HepG2 (cell line): ENCODE data around the gene VPS25. TPM values are rescaled to one million over a fixed set of nuclear protein-coding genes. Genes with fewer than 3 reads are reported as not detected.
A peak's percentile ranks its signal among the peaks of the same experiment; 100 is the strongest.

Source experiments
- KAT2B ChIP-seq: fragments of 150-350 bp; IDR thresholded peaks from 2 replicates; pipeline ENCODE4 v1.6.1; 2014; ENCODE audit warnings: low read depth, low read length, borderline replicate concordance
- KIAA2018 ChIP-seq: sonication (generic); formaldehyde crosslinking; IDR thresholded peaks from 2 replicates; pipeline ENCODE4 v1.5.0; 2020; ENCODE audit warnings: mild to moderate bottlenecking, missing genetic modification reagents, borderline replicate concordance
- NR2C2 ChIP-seq: sonication (generic); formaldehyde crosslinking; IDR thresholded peaks from 2 replicates; pipeline ENCODE4 v1.4.0; 2020; ENCODE audit warnings: missing genetic modification reagents, mild to moderate bottlenecking, moderate library complexity, borderline replicate concordance
- POLR2A ChIP-seq, 2 experiments: IDR thresholded peaks; 2 replicates each; pipeline ENCODE4 v1.6.1; 2011; ENCODE audit warnings: low read depth in 2 of 2, low read length in 2 of 2, mild to moderate bottlenecking in 1 of 2, moderate library complexity in 1 of 2; ENCODE audit not compliant: insufficient read depth in 1 of 2
- POLR2AphosphoS2 ChIP-seq: IDR thresholded peaks from 2 replicates; pipeline ENCODE4 v1.6.1; 2011; ENCODE audit warnings: low read depth, low read length, improper control_type of control experiment
- SALL1 ChIP-seq: sonication (generic); formaldehyde crosslinking; IDR thresholded peaks from 2 replicates; pipeline ENCODE4 v1.8.0; 2022; ENCODE audit warnings: mild to moderate bottlenecking, missing genetic modification reagents
- SALL2 ChIP-seq: sonication (generic); formaldehyde crosslinking; IDR thresholded peaks from 2 replicates; pipeline ENCODE4 v1.8.1; 2023; ENCODE audit warnings: mild to moderate bottlenecking, missing genetic modification reagents, inconsistent platforms
- SMAD3 ChIP-seq: sonication (generic); formaldehyde crosslinking; IDR thresholded peaks from 2 replicates; pipeline ENCODE4 v1.4.0; 2020; ENCODE audit warnings: missing genetic modification reagents
- SNRNP70 ChIP-seq: fragments of 200-400 bp; formaldehyde crosslinking; IDR thresholded peaks from 2 replicates; pipeline ENCODE4 v1.6.1; 2017; ENCODE audit warnings: mild to moderate bottlenecking, low read depth, low read length, moderate library complexity
- YEATS4 ChIP-seq: sonication (generic); formaldehyde crosslinking; IDR thresholded peaks from 2 replicates; pipeline ENCODE4 v1.4.0; 2020; ENCODE audit warnings: missing genetic modification reagents, borderline replicate concordance
- ZBTB3 ChIP-seq: sonication (generic); formaldehyde crosslinking; IDR thresholded peaks from 2 replicates; pipeline ENCODE4 v1.4.0; 2020; ENCODE audit warnings: low read depth, mild to moderate bottlenecking, moderate library complexity, missing genetic modification reagents, borderline replicate concordance
- ZIK1 ChIP-seq: sonication (generic); formaldehyde crosslinking; IDR thresholded peaks from 2 replicates; pipeline ENCODE4 v1.5.0; 2020; ENCODE audit warnings: mild to moderate bottlenecking, low read depth, missing genetic modification reagents, borderline replicate concordance
- ZKSCAN5 ChIP-seq: sonication (generic); formaldehyde crosslinking; IDR thresholded peaks from 2 replicates; pipeline ENCODE4 v1.5.1; 2020; ENCODE audit warnings: mild to moderate bottlenecking, missing genetic modification reagents
- ZNF33B ChIP-seq: sonication (generic); formaldehyde crosslinking; IDR thresholded peaks from 2 replicates; pipeline ENCODE4 v1.5.1; 2020; ENCODE audit warnings: mild to moderate bottlenecking, missing genetic modification reagents
- ZNF343 ChIP-seq: sonication (generic); formaldehyde crosslinking; IDR thresholded peaks from 2 replicates; pipeline ENCODE4 v1.4.0; 2020; ENCODE audit warnings: mild to moderate bottlenecking, missing genetic modification reagents
- ZNF7 ChIP-seq: IDR thresholded peaks from 2 replicates; pipeline ENCODE4 v1.6.1; 2016; ENCODE audit warnings: missing biosample characterization, missing genetic modification reagents
- ZNF761 ChIP-seq: sonication (generic); formaldehyde crosslinking; conservative IDR thresholded peaks from 2 replicates; pipeline ENCODE4 v1.4.0; 2020; ENCODE audit warnings: mild to moderate bottlenecking, missing genetic modification reagents
- ZNF883 ChIP-seq: sonication (generic); formaldehyde crosslinking; IDR thresholded peaks from 2 replicates; pipeline ENCODE4 v1.5.1; 2020; ENCODE audit warnings: mild to moderate bottlenecking, missing genetic modification reagents; ENCODE audit errors: not compliant biosample characterization
- polyA plus RNA-seq, 8 experiments: library from polyadenylated mRNA; depleted of rRNA in 3 of 8; stranded (reverse) in 7 of 8; unstranded in 1 of 8; fragments of >200 nt; fragmentation: Illumina TruSeq in 4 of 8; extraction: Trizol in 4 of 8; gene quantifications; 2 replicates each; pipeline versions ENCODE4 v1.2.1 to v1.2.3, GENCODE V29; 2011 to 2016; ENCODE audit warnings: low read depth in 4 of 8, missing spikeins in 1 of 8, mixed read lengths in 1 of 8; ENCODE audit not compliant: insufficient read depth in 1 of 8
- total RNA-seq, 5 experiments: library from RNA; depleted of rRNA; stranded (reverse); fragments of >200 nt; fragmentation: Illumina TruSeq; extraction: Trizol; gene quantifications; 2 replicates each; pipeline ENCODE4 v1.2.3, GENCODE V29; 2016; ENCODE audit warnings: low read depth in 1 of 5

Gene VPS25
- total and polyA plus RNA-seq, 2 of the 13 experiments (the other 11 are each of a cell fraction or from before 2014, with no cell fraction given), result 161 to 249 TPM

GRCh38 chr17:42760652-42761581 is 12.3 kb upstream of the VPS25 start, which contains the start of gene RAMP2 (continued):
- TF ChIP-seq KIAA2018 (CRISPR knock-in tag), result no peak
- TF ChIP-seq KAT2B, result no peak
- TF ChIP-seq ZNF7 (CRISPR knock-in tag), result no peak
- TF ChIP-seq ZKSCAN5 (CRISPR knock-in tag), result peak; percentile 57; the same call in 1 of the 2 replicates
- TF ChIP-seq POLR2AphosphoS2, result no peak
- TF ChIP-seq ZBTB3, result no peak
- TF ChIP-seq SALL1 (CRISPR knock-in tag), result peak; percentile 60
- no peak for TF ChIP-seq SMAD3 (CRISPR knock-in tag)
- no peak for TF ChIP-seq SALL2 (CRISPR knock-in tag)
- no peak for TF ChIP-seq SNRNP70
- TF ChIP-seq POLR2A (IDR thresholded peaks at IDR 0.05; ENCODE audit: insufficient read depth in 1 of 2, low read depth in 2 of 2, low read length in 2 of 2), result no peak
- peak; percentile 56; the same call in 1 of the 2 replicates for TF ChIP-seq ZIK1 (CRISPR knock-in tag)
- TF ChIP-seq ZNF761 (CRISPR knock-in tag), result no peak
- TF ChIP-seq ZNF883 (CRISPR knock-in tag), result peak; percentile 79
- TF ChIP-seq YEATS4 (CRISPR knock-in tag), result no peak
- no peak for TF ChIP-seq ZNF343 (CRISPR knock-in tag)
- 0 out of 2 replicates have a peak, but pooled peaks have one; percentile 64 for TF ChIP-seq ZNF33B (CRISPR knock-in tag)
- TF ChIP-seq NR2C2 (CRISPR knock-in tag), result no peak
